ENCODE measurements around the gene BMF. TPM values are rescaled to one million over a fixed set of nuclear protein-coding genes. Genes with fewer than 3 reads are reported as not detected.

The BMF gene
- total RNA-seq, 2 donors from 2014 or later, result 8.8 to 19.0 TPM

DNA sequence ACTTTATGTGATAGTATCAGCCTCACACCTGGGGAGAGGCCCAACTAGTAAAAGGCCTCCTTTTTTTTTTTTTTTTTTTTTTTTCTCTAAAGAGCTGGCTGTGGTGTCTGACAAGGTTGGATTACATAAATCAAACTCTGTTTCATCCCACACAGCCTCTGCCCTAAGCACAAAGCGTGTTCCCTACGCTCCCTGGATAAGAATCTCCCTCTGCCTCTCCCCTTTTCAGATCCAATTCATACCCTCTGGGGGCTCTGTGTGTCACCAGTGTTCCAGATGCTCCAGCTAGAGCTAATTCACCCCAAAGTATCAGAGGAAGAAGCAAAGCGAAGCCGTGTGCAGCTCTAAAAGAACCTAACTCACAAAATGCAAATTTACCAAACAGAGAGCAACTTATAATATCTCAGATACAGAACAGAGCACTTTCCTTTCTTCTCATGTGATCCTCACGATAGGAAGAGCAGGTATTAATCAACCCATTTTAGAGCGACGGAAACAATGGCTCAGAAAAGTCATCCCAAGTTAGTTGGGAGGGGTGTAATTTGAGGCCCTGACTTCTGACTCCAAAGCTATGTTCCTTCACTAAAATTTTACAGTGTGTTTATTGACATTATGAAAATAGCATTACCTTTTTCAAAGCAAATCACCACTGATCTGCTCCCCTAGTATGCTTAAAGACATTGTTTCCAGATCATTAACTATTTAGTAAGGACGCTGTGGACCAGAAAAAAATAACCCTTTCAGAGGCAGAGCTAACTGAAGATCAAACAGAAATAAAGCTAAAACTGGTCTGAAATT lies 12.4 kb downstream of the BMF start:
- H3K36me3 ChIP-seq, result no peaks in the 10 kb centered on the region
- TF ChIP-seq CTCF (IDR thresholded peaks at IDR 0.05), result no peak
- peak; percentile 39 for TF ChIP-seq POLR2AphosphoS5 (IDR thresholded peaks at IDR 0.05)
- peaks cover 52% of the 10 kb centered on the region for H3K4me1 ChIP-seq (replicated peaks)
- no peak overlapping the region for H3K4me3 ChIP-seq
- intact Hi-C loops (cut with DNase I), result no loop called here
- H3K9me3 ChIP-seq, result no peaks in the 10 kb centered on the region
- WGBS, result 13% methylated on average over 8 of the region's 8 CpGs
- peak overlapping the region; percentile 21 to 26 for H3K27ac ChIP-seq
- H3K27me3 ChIP-seq (replicated peaks; ENCODE audit: insufficient read depth), result no peaks in the 10 kb centered on the region
- peak; percentile 22 for DNase-seq (ENCODE audit: low spot score)

GRCh38 chr15:40095371-40096093 lies 13.1 kb downstream of the BMF start:
- no peaks in the 10 kb centered on the region for H3K27me3 ChIP-seq (replicated peaks; ENCODE audit: insufficient read depth)
- H3K4me1 ChIP-seq (replicated peaks), result peaks cover 52% of the 10 kb centered on the region
- peaks cover 0 to 7% of the 10 kb centered on the region in 2 donors for H3K36me3 ChIP-seq
- peak overlapping the region; percentile 21 to 26 for H3K27ac ChIP-seq
- no peak for DNase-seq (ENCODE audit: low spot score)
- H3K4me3 ChIP-seq, result no peak overlapping the region
- TF ChIP-seq POLR2A (IDR thresholded peaks at IDR 0.05) (no peak), CTCF (IDR thresholded peaks at IDR 0.05) (no peak), POLR2AphosphoS5 (IDR thresholded peaks at IDR 0.05) (no peak)
- 52% methylated on average over 8 of the region's 9 CpGs for WGBS
- intact Hi-C loops (cut with DNase I), result no loop called here
- no peaks in the 10 kb centered on the region for H3K9me3 ChIP-seq

GRCh38 chr15:40094156-40094555 lies 14.5 kb downstream of the BMF start:
- peaks cover 52% of the 10 kb centered on the region for H3K4me1 ChIP-seq (replicated peaks)
- no peak for DNase-seq (ENCODE audit: low spot score)
- peaks cover 0 to 8% of the 10 kb centered on the region in 2 donors for H3K36me3 ChIP-seq
- WGBS, result 82% methylated on average over 4 of the region's 4 CpGs
- no peak overlapping the region for H3K27ac ChIP-seq
- intact Hi-C loops (cut with DNase I), result no loop called here
- H3K9me3 ChIP-seq, result no peaks in the 10 kb centered on the region
- no peak for TF ChIP-seq POLR2A (IDR thresholded peaks at IDR 0.05)
- TF ChIP-seq CTCF (IDR thresholded peaks at IDR 0.05), result no peak
- TF ChIP-seq POLR2AphosphoS5 (IDR thresholded peaks at IDR 0.05), result no peak
- no peak overlapping the region for H3K4me3 ChIP-seq
- H3K27me3 ChIP-seq (replicated peaks; ENCODE audit: insufficient read depth), result no peaks in the 10 kb centered on the region

DNA sequence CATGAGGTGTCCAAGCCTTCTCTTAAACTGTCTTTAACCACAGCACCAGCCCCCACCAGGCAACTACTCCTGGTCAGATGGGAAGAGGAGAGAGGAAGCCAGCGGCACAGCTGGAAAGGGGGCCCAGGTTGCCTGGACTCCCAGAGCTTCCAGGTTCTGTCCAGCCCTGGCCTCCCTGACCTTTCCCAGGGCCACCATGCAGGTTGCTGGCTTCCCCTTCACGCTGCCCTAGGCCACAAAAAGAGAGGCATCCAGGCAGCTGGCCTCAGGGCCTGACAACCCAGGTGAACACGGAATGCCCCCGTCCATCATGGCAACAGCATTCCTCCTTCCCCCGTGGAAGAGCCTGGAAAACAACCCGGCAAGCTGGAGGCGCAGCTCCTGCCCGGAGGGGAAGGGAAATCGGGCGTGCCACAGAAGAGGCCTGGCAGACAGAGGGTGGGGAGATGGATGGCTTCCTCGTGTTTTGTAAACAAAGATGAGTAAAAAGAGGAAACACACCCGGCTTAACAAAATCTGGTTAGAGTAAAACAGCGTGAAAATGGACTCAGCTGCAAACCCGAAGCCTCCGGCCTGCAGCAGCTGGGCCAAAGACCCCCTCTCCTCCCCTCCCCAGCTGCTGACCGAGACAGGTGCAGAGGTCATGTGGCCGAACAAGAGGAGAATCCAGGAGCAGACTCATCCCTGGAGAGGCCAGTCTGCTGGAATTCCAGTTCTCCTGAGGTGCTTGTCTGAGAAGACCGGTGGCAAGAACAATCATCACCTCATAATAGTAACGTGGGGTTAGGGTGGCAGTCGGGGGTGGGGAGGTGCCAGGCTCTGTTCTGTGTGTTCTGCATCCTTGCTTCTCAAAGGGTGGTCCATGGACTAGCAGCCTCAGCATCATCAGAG lies 15.5 kb downstream of the BMF start:
- H3K36me3 ChIP-seq, result peaks cover 0 to 8% of the 10 kb centered on the region in 2 donors
- H3K4me3 ChIP-seq, result no peak overlapping the region
- WGBS, result 35% methylated on average over 20 of the region's 20 CpGs
- H3K4me1 ChIP-seq (replicated peaks), result peaks cover 47% of the 10 kb centered on the region
- no peaks in the 10 kb centered on the region for H3K9me3 ChIP-seq
- no peaks in the 10 kb centered on the region for H3K27me3 ChIP-seq (replicated peaks; ENCODE audit: insufficient read depth)
- H3K27ac ChIP-seq, result peak overlapping the region; percentile 62 to 73
- intact Hi-C loops (cut with DNase I), result no loop called here
- TF ChIP-seq POLR2AphosphoS5 (IDR thresholded peaks at IDR 0.05) (no peak), POLR2A (IDR thresholded peaks at IDR 0.05) (no peak), CTCF (IDR thresholded peaks at IDR 0.05) (no peak)
- DNase-seq (ENCODE audit: low spot score), result no peak

Data from prostate gland (tissue), 2 donors.